ENCODE data around the gene GRIP2. TPM values are rescaled to one million over a fixed set of nuclear protein-coding genes. Genes with fewer than 3 reads are reported as not detected.
A peak's percentile ranks its signal among the peaks of the same experiment; 100 is the strongest.

Gene GRIP2
- total RNA-seq, 4 donors from 2014 or later = 0.77 to 8.0 (median 2.1) TPM

DNA sequence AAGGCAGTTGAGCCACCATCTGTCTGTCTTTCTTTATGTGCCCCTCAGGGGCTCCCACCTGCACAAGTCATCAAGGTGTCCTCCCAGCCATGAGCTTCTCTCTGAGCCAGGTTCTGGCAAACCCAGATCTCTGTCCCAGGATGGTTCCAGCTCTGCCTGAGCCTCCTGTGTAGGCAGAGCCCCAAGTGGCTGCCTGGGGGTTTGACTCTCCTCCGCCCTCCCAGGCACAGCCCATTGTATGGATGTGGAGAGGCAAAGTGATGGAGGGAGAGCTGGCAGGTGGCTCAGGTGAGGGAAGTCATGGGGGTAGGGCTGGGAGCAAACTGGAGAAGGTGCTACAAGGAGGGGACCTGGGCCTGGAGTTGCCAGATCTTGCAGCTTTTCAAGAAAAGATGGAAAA, 56.9 kb downstream of the GRIP2 start:
- H3K27me3 ChIP-seq = no peaks in the 10 kb centered on the region
- TF ChIP-seq, protein P1, sequence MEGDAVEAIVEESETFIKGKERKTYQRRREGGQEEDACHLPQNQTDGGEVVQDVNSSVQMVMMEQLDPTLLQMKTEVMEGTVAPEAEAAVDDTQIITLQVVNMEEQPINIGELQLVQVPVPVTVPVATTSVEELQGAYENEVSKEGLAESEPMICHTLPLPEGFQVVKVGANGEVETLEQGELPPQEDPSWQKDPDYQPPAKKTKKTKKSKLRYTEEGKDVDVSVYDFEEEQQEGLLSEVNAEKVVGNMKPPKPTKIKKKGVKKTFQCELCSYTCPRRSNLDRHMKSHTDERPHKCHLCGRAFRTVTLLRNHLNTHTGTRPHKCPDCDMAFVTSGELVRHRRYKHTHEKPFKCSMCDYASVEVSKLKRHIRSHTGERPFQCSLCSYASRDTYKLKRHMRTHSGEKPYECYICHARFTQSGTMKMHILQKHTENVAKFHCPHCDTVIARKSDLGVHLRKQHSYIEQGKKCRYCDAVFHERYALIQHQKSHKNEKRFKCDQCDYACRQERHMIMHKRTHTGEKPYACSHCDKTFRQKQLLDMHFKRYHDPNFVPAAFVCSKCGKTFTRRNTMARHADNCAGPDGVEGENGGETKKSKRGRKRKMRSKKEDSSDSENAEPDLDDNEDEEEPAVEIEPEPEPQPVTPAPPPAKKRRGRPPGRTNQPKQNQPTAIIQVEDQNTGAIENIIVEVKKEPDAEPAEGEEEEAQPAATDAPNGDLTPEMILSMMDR (IDR thresholded peaks at IDR 0.05) = no peak
- no peak for TF ChIP-seq POLR2A (IDR thresholded peaks at IDR 0.05)
- no peaks in the 10 kb centered on the region for H3K9me3 ChIP-seq
- H3K36me3 ChIP-seq = no peaks in the 10 kb centered on the region
- DNase-seq = no peak
- H3K4me1 ChIP-seq = peaks cover 25 to 28% of the 10 kb centered on the region in 2 donors
- H3K4me3 ChIP-seq = no peak overlapping the region
- intact Hi-C loops (cut with DNase I; ENCODE audit: low total_unique reads) = no loop called here
- H3K27ac ChIP-seq = peak overlapping the region in 1 of 2 donors; percentile 65

- Histone ChIP-seq H3K9me3 (no peaks in the 10 kb centered on the region), H3K4me3 (no peak overlapping the region), H3K27ac (peak overlapping the region; percentile 16 to 65), H3K4me1 (peaks cover 25 to 28% of the 10 kb centered on the region in 2 donors), H3K27me3 (no peaks in the 10 kb centered on the region), H3K36me3 (no peaks in the 10 kb centered on the region)
- intact Hi-C loops (cut with DNase I; ENCODE audit: low total_unique reads) = no loop called here
- DNase-seq = peak in 1 of 2 donors; percentile 68
- no peak for TF ChIP-seq POLR2A (IDR thresholded peaks at IDR 0.05)
- TF ChIP-seq, protein P1 (IDR thresholded peaks at IDR 0.05) = no peak
Measured at GRCh38 chr3:14482271-14482721, 57.8 kb downstream of the GRIP2 start.

DNA sequence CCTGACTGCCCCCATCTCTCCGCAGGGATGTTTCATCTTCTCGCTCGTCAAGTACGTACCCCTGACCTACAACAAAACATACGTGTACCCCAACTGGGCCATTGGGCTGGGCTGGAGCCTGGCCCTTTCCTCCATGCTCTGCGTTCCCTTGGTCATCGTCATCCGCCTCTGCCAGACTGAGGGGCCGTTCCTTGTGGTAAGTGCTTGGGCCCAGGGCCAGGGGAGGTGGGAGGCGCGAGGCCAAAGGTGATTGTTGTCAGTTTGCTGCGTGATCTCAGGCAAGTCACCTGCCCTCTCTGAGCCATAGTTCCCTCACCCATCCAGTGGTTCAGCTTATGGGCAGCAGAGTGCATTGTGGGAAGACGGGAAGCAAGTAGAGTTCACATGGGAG, 58.5 kb downstream of the GRIP2 start:
- intact Hi-C loops (cut with DNase I; ENCODE audit: low total_unique reads) = no loop called here

DNA sequence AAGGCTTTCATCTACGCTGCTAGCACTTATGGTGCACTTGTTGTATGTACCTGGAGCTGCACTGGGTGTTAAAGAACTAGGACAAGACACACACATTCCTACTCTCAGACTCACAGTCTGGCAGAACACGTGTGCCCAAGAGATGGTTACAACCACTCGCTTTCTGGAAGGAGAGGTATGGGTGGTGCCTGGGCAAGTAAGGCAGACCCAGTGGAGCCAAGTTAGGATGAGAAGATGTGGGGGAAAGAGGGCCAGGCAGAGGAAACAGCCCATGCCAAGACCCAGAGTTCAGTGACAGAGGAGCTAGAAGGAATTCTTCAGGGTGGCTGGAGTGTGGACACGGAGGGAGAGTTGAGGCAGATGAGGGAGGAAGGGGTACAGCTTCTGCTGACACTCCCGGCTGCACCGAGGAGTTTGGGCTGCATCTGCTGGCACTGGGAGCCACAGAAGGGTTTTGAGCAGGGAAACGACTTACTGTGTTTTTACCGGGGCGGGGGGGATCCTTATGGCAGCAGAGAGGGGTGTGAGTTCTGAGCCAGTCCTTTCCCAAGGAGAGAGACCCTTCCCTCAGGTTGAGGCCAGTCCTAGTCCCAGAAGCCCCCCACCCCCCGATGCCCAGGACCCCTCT, 59.0 kb downstream of the GRIP2 start:
- TF ChIP-seq POLR2A (IDR thresholded peaks at IDR 0.05) = no peak
- TF ChIP-seq, protein P1 (IDR thresholded peaks at IDR 0.05) = no peak
- no peak overlapping the region for H3K4me3 ChIP-seq
- intact Hi-C loops (cut with DNase I; ENCODE audit: low total_unique reads) = no loop called here
- H3K27ac ChIP-seq = peak overlapping the region in 1 of 2 donors; percentile 65
- no peak for DNase-seq
- no peaks in the 10 kb centered on the region for H3K9me3 ChIP-seq
- H3K27me3 ChIP-seq = no peaks in the 10 kb centered on the region
- H3K4me1 ChIP-seq = peaks cover 25 to 28% of the 10 kb centered on the region in 2 donors
- no peaks in the 10 kb centered on the region for H3K36me3 ChIP-seq

More for the DNA sequence above, 58.5 kb downstream of the GRIP2 start:
- TF ChIP-seq, protein P1 (IDR thresholded peaks at IDR 0.05) = no peak
- no peak for TF ChIP-seq POLR2A (IDR thresholded peaks at IDR 0.05)
- H3K36me3 ChIP-seq = no peaks in the 10 kb centered on the region
- no peaks in the 10 kb centered on the region for H3K9me3 ChIP-seq
- no peak for DNase-seq
- peak overlapping the region; percentile 16 to 65 for H3K27ac ChIP-seq
- no peak overlapping the region for H3K4me3 ChIP-seq
- H3K4me1 ChIP-seq = peaks cover 25 to 28% of the 10 kb centered on the region in 2 donors
- H3K27me3 ChIP-seq = no peaks in the 10 kb centered on the region

DNA sequence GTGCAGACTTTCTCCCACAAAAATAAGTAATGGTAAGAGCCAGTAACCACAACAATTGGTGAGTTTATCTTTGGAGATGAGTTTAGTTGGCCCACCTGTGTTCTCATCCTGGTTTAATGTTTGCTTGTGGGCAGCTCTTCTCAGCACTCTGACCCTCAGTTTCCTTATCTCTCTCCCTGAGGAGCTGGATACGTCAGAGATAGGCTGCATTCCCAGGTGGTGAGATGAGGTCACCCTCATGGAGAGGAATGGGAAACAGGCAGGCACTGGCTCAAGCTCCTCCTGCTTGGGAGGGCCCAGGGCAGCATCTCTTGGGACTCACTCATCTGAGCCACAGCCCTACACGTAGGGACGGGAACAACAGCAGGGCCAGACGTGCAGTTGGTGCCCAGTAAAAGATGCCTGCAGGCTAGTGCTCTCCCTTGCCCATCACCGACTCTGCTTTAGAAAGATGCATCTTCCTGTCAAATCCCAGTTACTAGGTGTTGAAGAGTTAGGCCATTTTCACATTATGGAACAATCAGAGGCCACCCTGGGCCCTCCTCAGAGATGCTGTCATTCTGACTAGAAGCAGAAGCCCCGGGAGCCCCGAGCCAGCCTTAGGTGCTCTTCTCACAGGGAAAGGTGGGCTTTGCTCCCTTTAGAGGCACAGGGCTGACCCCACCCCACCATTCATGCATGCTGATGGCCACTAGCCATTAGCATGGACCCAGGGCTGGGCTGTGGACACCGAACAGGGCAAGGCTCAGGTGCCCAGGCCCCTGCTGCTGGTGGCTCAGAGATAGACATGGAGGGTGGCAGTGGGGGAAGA, 59.7 kb downstream of the GRIP2 start:
- no peak for TF ChIP-seq POLR2A (IDR thresholded peaks at IDR 0.05)
- TF ChIP-seq, protein P1 (IDR thresholded peaks at IDR 0.05) = no peak
- Histone ChIP-seq H3K4me3 (no peak overlapping the region), H3K27ac (peak overlapping the region; percentile 11 to 65), H3K9me3 (no peaks in the 10 kb centered on the region), H3K27me3 (no peaks in the 10 kb centered on the region), H3K36me3 (no peaks in the 10 kb centered on the region), H3K4me1 (peaks cover 25 to 28% of the 10 kb centered on the region in 2 donors)
- intact Hi-C loops (cut with DNase I; ENCODE audit: low total_unique reads) = no loop called here
- DNase-seq = peak in 1 of 2 donors; percentile 71
